CD14-positive monocyte (primary cell): ENCODE data around the gene CDK5. TPM values are rescaled to one million over a fixed set of nuclear protein-coding genes. Genes with fewer than 3 reads are reported as not detected.
"Not testable (repeated sequence)": the region's sequence is repeated elsewhere in the genome, so short reads cannot be mapped to it uniquely, and the experiment has no call there.

ENCODE experiments used
- DNase-seq, 3 donors: peaks; one replicate each; pipeline ENCODE4 v3.0.0-alpha.2; 2011 to 2022
- H2AFZ ChIP-seq: 2 replicates; pipeline ENCODE4 v1.6.0; 2012; ENCODE audit warnings: mild to moderate bottlenecking, low read depth, low read length, inconsistent platforms; ENCODE audit not compliant: insufficient read depth, poor library complexity, severe bottlenecking
- H3K27ac ChIP-seq, 2 donors: 1 replicate in 1 of 2; 2 replicates in 1 of 2; pipeline ENCODE4 v1.5.1; 2012 to 2013; ENCODE audit warnings: low read length in 2 of 2, control low read depth in 1 of 2, inconsistent platforms in 1 of 2, low read depth in 1 of 2, mild to moderate bottlenecking in 1 of 2
- H3K27me3 ChIP-seq, 2 donors: one replicate each; pipeline versions ENCODE4 v1.6.0 to v1.6.1; 2011 to 2013; ENCODE audit warnings: low read length in 2 of 2; ENCODE audit not compliant: control insufficient read depth in 2 of 2, insufficient read depth in 2 of 2
- H3K36me3 ChIP-seq, 2 donors: replicated peaks in 1 of 2; 1 replicate in 1 of 2; 2 replicates in 1 of 2; pipeline versions ENCODE4 v1.5.1 to v1.6.1; 2012 to 2013; ENCODE audit warnings: low read length in 2 of 2, control low read depth in 1 of 2, inconsistent platforms in 1 of 2, mild to moderate bottlenecking in 1 of 2; ENCODE audit not compliant: insufficient read depth in 2 of 2, control insufficient read depth in 1 of 2
- H3K4me1 ChIP-seq, 2 donors: 1 replicate in 1 of 2; 2 replicates in 1 of 2; pipeline versions ENCODE4 v1.5.1 to v1.6.1; 2012 to 2013; ENCODE audit warnings: low read length in 2 of 2, control low read depth in 1 of 2, inconsistent platforms in 1 of 2, mild to moderate bottlenecking in 1 of 2, moderate library complexity in 1 of 2; ENCODE audit not compliant: insufficient read depth in 2 of 2, control insufficient read depth in 1 of 2
- H3K4me2 ChIP-seq: replicated peaks from 2 replicates; pipeline ENCODE3; 2012; ENCODE audit warnings: low read length, moderate library complexity, mild to moderate bottlenecking; ENCODE audit not compliant: poor library complexity, severe bottlenecking; ENCODE audit errors: extremely low read depth
- H3K4me3 ChIP-seq, 3 experiments: fragments of 200-600 bp in 1 of 3; sonication (generic) in 1 of 3; replicated peaks in 1 of 3; 1 replicate in 2 of 3; 2 replicates in 1 of 3; pipeline ENCODE4 v1.5.1; 2011 to 2013; ENCODE audit warnings: low read length in 3 of 3, mild to moderate bottlenecking in 3 of 3, control low read depth in 2 of 3, low read depth in 2 of 3, inconsistent platforms in 1 of 3, moderate library complexity in 1 of 3
- H3K79me2 ChIP-seq: 2 replicates; pipeline ENCODE4 v1.6.0; 2012; ENCODE audit warnings: mild to moderate bottlenecking, control low read depth, inconsistent platforms, low read length, moderate library complexity; ENCODE audit not compliant: insufficient read depth
- H3K9ac ChIP-seq: 2 replicates; pipeline ENCODE4 v1.6.0; 2017; ENCODE audit warnings: low read length, mild to moderate bottlenecking; ENCODE audit not compliant: insufficient read depth, poor library complexity, severe bottlenecking
- H3K9me3 ChIP-seq, 2 donors: replicated peaks in 1 of 2; 1 replicate in 1 of 2; 2 replicates in 1 of 2; pipeline versions ENCODE4 v1.5.1 to v1.6.1; 2012 to 2013; ENCODE audit warnings: low read length in 2 of 2, control low read depth in 1 of 2; ENCODE audit not compliant: control insufficient read depth in 1 of 2, insufficient read depth in 1 of 2
- H4K20me1 ChIP-seq: 2 replicates; pipeline ENCODE4 v1.6.0; 2012; ENCODE audit warnings: mild to moderate bottlenecking, low read length, control low read depth, moderate library complexity; ENCODE audit not compliant: insufficient read depth
- H3K27ac Mint-ChIP-seq, 7 donors: one replicate each; pipeline ENCODE4 v1.8.0; 2020; ENCODE audit warnings: mild to moderate bottlenecking in 7 of 7, mixed read lengths in 7 of 7, moderate library complexity in 6 of 7, inconsistent platforms in 2 of 7
- H3K27me3 Mint-ChIP-seq, 3 donors: one replicate each; pipeline ENCODE4 v1.8.0; 2021 to 2022; ENCODE audit warnings: low read depth in 3 of 3, mild to moderate bottlenecking in 3 of 3, mixed read lengths in 3 of 3, moderate library complexity in 3 of 3, inconsistent platforms in 1 of 3
- H3K36me3 Mint-ChIP-seq, 2 donors: one replicate each; pipeline ENCODE4 v1.8.0; 2020; ENCODE audit warnings: mixed read lengths in 2 of 2, inconsistent platforms in 1 of 2, mild to moderate bottlenecking in 1 of 2
- H3K4me1 Mint-ChIP-seq: one replicate; pipeline ENCODE4 v1.8.0; 2020; ENCODE audit warnings: mild to moderate bottlenecking, mixed read lengths
- H3K4me3 Mint-ChIP-seq, 2 donors: one replicate each; pipeline ENCODE4 v1.8.0; 2020; ENCODE audit warnings: mild to moderate bottlenecking in 2 of 2, mixed read lengths in 2 of 2, moderate library complexity in 1 of 2
- H3K9me3 Mint-ChIP-seq, 7 donors: one replicate each; pipeline ENCODE4 v1.8.0; 2020 to 2022; ENCODE audit warnings: mixed read lengths in 7 of 7, mild to moderate bottlenecking in 6 of 7, moderate library complexity in 6 of 7, inconsistent platforms in 2 of 7
- WGBS: methylation state at CpG from one replicate; pipeline ENCODE4 v1.1.5; 2013; ENCODE audit warnings: missing lambda C conversion rate; ENCODE audit not compliant: insufficient coverage; 5-methylcytosine and 5-hydroxymethylcytosine counted together
- intact Hi-C, 2 donors: fragments of 100-400 bp; cut with micrococcal nuclease; formaldehyde crosslinking; loops; one replicate each; pipeline versions ENCODE4 v1.15.0 to v1.15.1; 2023
- polyA plus RNA-seq, 3 donors: library from polyadenylated mRNA; depleted of rRNA in 1 of 3; unstranded in 2 of 3; stranded (reverse) in 1 of 3; fragments of 300-500 nt in 2 of 3; fragments of >200 nt in 1 of 3; fragmentation: Illumina TruSeq in 2 of 3; gene quantifications; 1 replicate in 2 of 3; 2 replicates in 1 of 3; pipeline ENCODE4 v1.2.3, GENCODE V29; 2012 to 2021
- TF ChIP-seq, protein P1 (sequence below): fragments of 200-600 bp; IDR thresholded peaks from one replicate; pipeline ENCODE4 v1.8.0; 2022; ENCODE audit warnings: antibody characterized with exemption, mild to moderate bottlenecking

Gene CDK5
- polyA plus RNA-seq, 3 donors: 14.9 to 31.2 (median 24.9) TPM

DNA sequence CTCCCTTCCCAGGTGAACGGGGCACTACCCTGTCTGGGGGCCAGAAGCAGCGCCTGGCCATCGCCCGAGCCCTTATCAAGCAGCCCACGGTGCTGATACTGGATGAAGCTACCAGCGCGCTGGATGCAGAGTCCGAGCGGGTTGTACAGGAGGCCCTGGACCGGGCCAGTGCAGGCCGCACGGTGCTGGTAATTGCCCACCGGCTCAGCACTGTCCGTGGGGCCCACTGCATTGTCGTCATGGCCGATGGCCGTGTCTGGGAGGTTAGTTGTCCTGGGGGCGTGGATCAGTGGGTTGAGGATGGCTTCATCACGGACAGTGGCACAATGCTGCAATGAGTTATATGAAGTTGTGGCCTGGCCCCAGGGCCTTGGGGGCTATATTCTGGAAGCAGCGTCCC, 13.7 kb downstream of the CDK5 start:
- no peaks in the 10 kb centered on the region for H3K27me3 ChIP-seq
- H3K79me2 ChIP-seq: no peaks in the 10 kb centered on the region
- H3K4me2 ChIP-seq: no peak overlapping the region
- TF ChIP-seq, protein P1, sequence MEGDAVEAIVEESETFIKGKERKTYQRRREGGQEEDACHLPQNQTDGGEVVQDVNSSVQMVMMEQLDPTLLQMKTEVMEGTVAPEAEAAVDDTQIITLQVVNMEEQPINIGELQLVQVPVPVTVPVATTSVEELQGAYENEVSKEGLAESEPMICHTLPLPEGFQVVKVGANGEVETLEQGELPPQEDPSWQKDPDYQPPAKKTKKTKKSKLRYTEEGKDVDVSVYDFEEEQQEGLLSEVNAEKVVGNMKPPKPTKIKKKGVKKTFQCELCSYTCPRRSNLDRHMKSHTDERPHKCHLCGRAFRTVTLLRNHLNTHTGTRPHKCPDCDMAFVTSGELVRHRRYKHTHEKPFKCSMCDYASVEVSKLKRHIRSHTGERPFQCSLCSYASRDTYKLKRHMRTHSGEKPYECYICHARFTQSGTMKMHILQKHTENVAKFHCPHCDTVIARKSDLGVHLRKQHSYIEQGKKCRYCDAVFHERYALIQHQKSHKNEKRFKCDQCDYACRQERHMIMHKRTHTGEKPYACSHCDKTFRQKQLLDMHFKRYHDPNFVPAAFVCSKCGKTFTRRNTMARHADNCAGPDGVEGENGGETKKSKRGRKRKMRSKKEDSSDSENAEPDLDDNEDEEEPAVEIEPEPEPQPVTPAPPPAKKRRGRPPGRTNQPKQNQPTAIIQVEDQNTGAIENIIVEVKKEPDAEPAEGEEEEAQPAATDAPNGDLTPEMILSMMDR: no peak
- H2AFZ ChIP-seq: no peak overlapping the region
- H3K4me3 ChIP-seq: no peak overlapping the region
- peaks cover 0 to 2% of the 10 kb centered on the region in 2 donors for H3K36me3 ChIP-seq
- no peak for DNase-seq
- no peak overlapping the region for H3K27ac Mint-ChIP-seq
- no peak overlapping the region for H3K9ac ChIP-seq
- no peak overlapping the region for H3K4me3 Mint-ChIP-seq
- no peak overlapping the region for H3K27ac ChIP-seq
- 98% methylated on average over 20 of the region's 20 CpGs for WGBS
- H3K4me1 Mint-ChIP-seq: peaks cover 12% of the 10 kb centered on the region
- H3K27me3 Mint-ChIP-seq: peaks cover 1 to 8% (median 2%) of the 10 kb centered on the region in 3 donors
- H4K20me1 ChIP-seq: no peaks in the 10 kb centered on the region
- intact Hi-C loops: no loop called here
- peaks cover 10 to 25% of the 10 kb centered on the region in 2 donors for H3K36me3 Mint-ChIP-seq
- H3K9me3 Mint-ChIP-seq: peaks cover 0 to 5% (median 0%) of the 10 kb centered on the region in 7 donors
- H3K4me1 ChIP-seq: peaks cover 8 to 11% of the 10 kb centered on the region in 2 donors
- H3K9me3 ChIP-seq: no peaks in the 10 kb centered on the region

DNA sequence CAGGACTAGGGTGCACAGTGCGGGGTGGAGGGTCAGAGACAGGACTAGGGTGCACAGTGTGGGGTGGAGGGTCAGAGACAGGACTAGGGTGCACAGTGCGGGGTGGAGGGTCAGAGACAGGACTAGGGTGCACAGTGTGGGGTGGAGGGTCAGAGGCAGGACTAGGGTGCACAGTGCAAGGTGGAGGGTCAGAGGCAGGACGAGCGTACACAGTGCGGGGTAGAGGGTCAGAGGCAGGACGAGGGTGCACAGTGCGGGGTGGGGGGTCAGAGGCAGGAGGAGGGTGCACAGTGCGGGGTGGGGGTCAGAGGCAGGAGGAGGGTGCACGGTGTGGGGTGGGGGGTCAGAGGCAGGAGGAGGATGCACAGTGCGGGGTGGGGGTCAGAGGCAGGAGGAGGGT, 14.2 kb downstream of the CDK5 start:
- H3K9me3 ChIP-seq, H3K27me3 Mint-ChIP-seq, H3K27me3 ChIP-seq, H2AFZ ChIP-seq, DNase-seq, H3K36me3 ChIP-seq, H4K20me1 ChIP-seq, H3K4me3 ChIP-seq, intact Hi-C loops, H3K9me3 Mint-ChIP-seq, H3K4me2 ChIP-seq, H3K27ac ChIP-seq, H3K27ac Mint-ChIP-seq, H3K9ac ChIP-seq, H3K4me3 Mint-ChIP-seq, H3K79me2 ChIP-seq: not testable (repeated sequence)
- H3K4me1 ChIP-seq: peaks cover 10 to 15% of the 10 kb centered on the region in 2 donors
- 87% methylated on average over 10 of the region's 10 CpGs for WGBS
- peaks cover 17% of the 10 kb centered on the region for H3K4me1 Mint-ChIP-seq
- H3K36me3 Mint-ChIP-seq: peaks cover 10 to 25% of the 10 kb centered on the region in 2 donors
